HG03139 (cell line): ENCODE measurements around the gene VSX1.

ENCODE experiments used
- ATAC-seq: cut with Tn5 transposase; IDR thresholded peaks from one replicate; pipeline ENCODE4 v1.9.1; 2021; ENCODE audit not compliant: unreplicated experiment

The VSX1 gene

GRCh38 chr20:25081730-25082497, at the start of gene VSX1:
Gene VSX1 (minus strand): TSS chr20:25082141. CDS start chr20:25082096, 45 bp downstream.
- no peak for ATAC-seq

- ATAC-seq: no peak
Measured at GRCh38 chr20:25129908-25130307, 48.0 kb upstream of the VSX1 start.

GRCh38 chr20:25129428-25129827, 47.5 kb upstream of the VSX1 start:
- ATAC-seq: no peak

- ATAC-seq: no peak
Measured at GRCh38 chr20:25128649-25129048, 46.7 kb upstream of the VSX1 start.

- no peak for ATAC-seq
Measured at GRCh38 chr20:25127761-25128537, 46.0 kb upstream of the VSX1 start.

GRCh38 chr20:25126204-25127029, 44.5 kb upstream of the VSX1 start:
- no peak for ATAC-seq

GRCh38 chr20:25125636-25126035, 43.7 kb upstream of the VSX1 start:
- ATAC-seq: no peak

- ATAC-seq: no peak
Measured at GRCh38 chr20:25120920-25121319, 39.0 kb upstream of the VSX1 start.

GRCh38 chr20:25120457-25120856, 38.5 kb upstream of the VSX1 start:
- ATAC-seq: no peak

GRCh38 chr20:25118529-25118928, 36.6 kb upstream of the VSX1 start:
- ATAC-seq: no peak

GRCh38 chr20:25117990-25118389, 36.0 kb upstream of the VSX1 start:
- ATAC-seq: no peak

GRCh38 chr20:25116739-25117458, 35.0 kb upstream of the VSX1 start:
- ATAC-seq: no peak

- ATAC-seq: no peak
Measured at GRCh38 chr20:25103526-25103925, 21.6 kb upstream of the VSX1 start.

- ATAC-seq: no peak
Measured at GRCh38 chr20:25100914-25101313, 19.0 kb upstream of the VSX1 start.

GRCh38 chr20:25099601-25100140, 17.7 kb upstream of the VSX1 start:
- ATAC-seq: no peak

GRCh38 chr20:25097498-25097897, 15.6 kb upstream of the VSX1 start:
- no peak for ATAC-seq

- peak; percentile 77 for ATAC-seq
Measured at GRCh38 chr20:25090492-25091429, 8.8 kb upstream of the VSX1 start.

GRCh38 chr20:25089662-25090061, 7.7 kb upstream of the VSX1 start:
- no peak for ATAC-seq

GRCh38 chr20:25089096-25089495, 7.2 kb upstream of the VSX1 start:
- no peak for ATAC-seq
